Mesodermal cell (in vitro differentiated cells): ENCODE data around the gene SERPINB7.

Experiments
- H3K27ac ChIP-seq: 2 replicates; pipeline ENCODE4 v1.7.0; 2013; ENCODE audit warnings: mild to moderate bottlenecking, low read depth, low read length, moderate library complexity; ENCODE audit not compliant: severe bottlenecking
- H3K36me3 ChIP-seq: 2 replicates; pipeline ENCODE4 v1.7.1; 2013; ENCODE audit warnings: mild to moderate bottlenecking, low read length, moderate library complexity; ENCODE audit not compliant: control insufficient read depth, insufficient read depth
- H3K4me1 ChIP-seq: one replicate; pipeline ENCODE4 v1.7.1; 2013; ENCODE audit warnings: mild to moderate bottlenecking, low read length; ENCODE audit not compliant: insufficient read depth, control insufficient read depth, poor library complexity, severe bottlenecking
- H3K4me3 ChIP-seq: 2 replicates; pipeline ENCODE4 v1.7.0; 2013; ENCODE audit warnings: low read length, control low read depth, mild to moderate bottlenecking; ENCODE audit not compliant: insufficient read depth, poor library complexity, severe bottlenecking; ENCODE audit errors: extremely low read depth
- H3K9me3 ChIP-seq: 2 replicates; pipeline ENCODE4 v1.7.1; 2013; ENCODE audit warnings: mild to moderate bottlenecking, low read length, moderate library complexity; ENCODE audit not compliant: control insufficient read depth
- WGBS, 2 experiments: methylation state at CpG; one replicate each; pipeline ENCODE4 v1.1.5; 2013; ENCODE audit warnings: missing lambda C conversion rate in 2 of 2; ENCODE audit not compliant: insufficient coverage in 2 of 2; 5-methylcytosine and 5-hydroxymethylcytosine counted together

The SERPINB7 gene

GRCh38 chr18:63787673-63788072 lies 12.5 kb downstream of the SERPINB7 start:
- no peak overlapping the region for H3K27ac ChIP-seq
- 100% methylated on average over 2 of the region's 4 CpGs; no CpG with 5 or more reads in 1 of the 2 experiments for WGBS, 2 experiments
- no peaks in the 10 kb centered on the region for H3K4me1 ChIP-seq
- no peak overlapping the region for H3K4me3 ChIP-seq
- H3K9me3 ChIP-seq = no peaks in the 10 kb centered on the region
- no peaks in the 10 kb centered on the region for H3K36me3 ChIP-seq

GRCh38 chr18:63788447-63789096 lies 13.4 kb downstream of the SERPINB7 start:
- Histone ChIP-seq H3K9me3 (no peaks in the 10 kb centered on the region), H3K27ac (no peak overlapping the region), H3K4me3 (no peak overlapping the region), H3K36me3 (no peaks in the 10 kb centered on the region), H3K4me1 (no peaks in the 10 kb centered on the region)
- 83 to 100% methylated on average over 1 to 2 of the region's 3 CpGs for WGBS, 2 experiments

GRCh38 chr18:63789327-63789726 lies 14.1 kb downstream of the SERPINB7 start:
- Histone ChIP-seq H3K4me1 (no peaks in the 10 kb centered on the region), H3K4me3 (no peak overlapping the region), H3K36me3 (no peaks in the 10 kb centered on the region), H3K9me3 (no peaks in the 10 kb centered on the region), H3K27ac (no peak overlapping the region)
- 100% methylated on average over 1 of the region's 2 CpGs; no CpG with 5 or more reads in 1 of the 2 experiments for WGBS, 2 experiments

GRCh38 chr18:63795606-63796005 lies 20.4 kb downstream of the SERPINB7 start:
- 74 to 89% methylated on average over 3 of the region's 4 CpGs for WGBS, 2 experiments
- Histone ChIP-seq H3K36me3 (no peaks in the 10 kb centered on the region), H3K4me1 (no peaks in the 10 kb centered on the region), H3K9me3 (no peaks in the 10 kb centered on the region), H3K4me3 (no peak overlapping the region), H3K27ac (no peak overlapping the region)

- H3K27ac ChIP-seq = no peak overlapping the region
- H3K4me1 ChIP-seq = no peaks in the 10 kb centered on the region
- no peaks in the 10 kb centered on the region for H3K36me3 ChIP-seq
- no peaks in the 10 kb centered on the region for H3K9me3 ChIP-seq
- no peak overlapping the region for H3K4me3 ChIP-seq
These were observed 24.0 kb downstream of the SERPINB7 start for GRCh38 chr18:63799189-63799588.

GRCh38 chr18:63801343-63801742 lies 26.1 kb downstream of the SERPINB7 start:
- H3K4me1 ChIP-seq = no peaks in the 10 kb centered on the region
- H3K27ac ChIP-seq = no peak overlapping the region
- no peak overlapping the region for H3K4me3 ChIP-seq
- no peaks in the 10 kb centered on the region for H3K9me3 ChIP-seq
- no peaks in the 10 kb centered on the region for H3K36me3 ChIP-seq
- 83 to 96% methylated on average over 3 of the region's 4 CpGs for WGBS, 2 experiments

DNA sequence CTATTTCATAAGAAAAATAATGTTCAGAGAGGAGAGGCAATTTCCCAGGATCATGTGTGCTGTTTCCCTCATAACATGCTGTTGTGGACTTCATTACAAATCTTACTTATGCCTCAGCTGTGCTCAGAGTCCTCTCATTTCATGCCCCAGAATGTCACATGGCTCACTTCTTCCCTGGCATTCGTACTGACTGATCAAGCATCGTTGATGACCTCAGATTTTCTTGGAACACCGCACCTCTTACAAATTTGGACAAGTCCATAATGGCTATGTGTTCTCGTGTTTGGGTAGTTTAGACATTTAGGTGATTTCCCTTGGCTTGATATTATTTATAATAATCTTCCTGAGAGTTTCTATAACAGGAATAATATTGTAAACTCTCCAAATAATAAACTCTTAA lies 32.9 kb downstream of the SERPINB7 start:
- WGBS, 2 experiments = 100% methylated on average over 1 to 2 of the region's 4 CpGs
- no peaks in the 10 kb centered on the region for H3K9me3 ChIP-seq
- no peaks in the 10 kb centered on the region for H3K4me1 ChIP-seq
- no peak overlapping the region for H3K27ac ChIP-seq
- H3K4me3 ChIP-seq = no peak overlapping the region
- no peaks in the 10 kb centered on the region for H3K36me3 ChIP-seq

DNA sequence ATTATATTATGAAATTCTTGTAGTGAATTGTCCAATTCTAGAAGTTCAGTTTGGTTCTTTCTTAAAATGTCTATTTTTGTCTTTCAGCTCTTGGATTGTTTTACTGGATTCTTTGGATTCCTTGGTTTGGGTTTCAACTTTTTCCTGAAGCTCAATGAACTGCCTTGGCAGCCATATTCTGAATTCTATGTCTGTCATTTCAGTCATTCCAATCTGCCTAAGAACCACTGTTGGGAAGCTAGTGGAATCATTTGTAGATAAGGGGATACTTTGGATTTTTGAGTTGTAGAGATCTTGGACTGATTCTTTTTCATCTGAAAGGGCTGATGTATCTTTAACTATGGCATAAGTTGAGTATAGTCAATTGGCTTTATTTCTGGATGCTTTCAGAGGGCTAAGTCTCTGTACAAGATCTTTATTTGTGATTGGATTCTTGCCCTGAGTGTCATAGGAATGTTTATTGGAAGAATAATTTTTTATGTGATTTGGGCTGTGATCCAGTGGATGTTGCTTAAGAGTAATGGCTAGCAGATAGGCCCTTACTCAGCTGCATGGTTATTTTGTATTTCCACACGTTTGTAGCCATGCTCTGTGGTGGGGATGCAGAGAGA lies 42.3 kb downstream of the SERPINB7 start:
- Histone ChIP-seq H3K4me1 (no peaks in the 10 kb centered on the region), H3K36me3 (no peaks in the 10 kb centered on the region), H3K9me3 (no peaks in the 10 kb centered on the region), H3K27ac (no peak overlapping the region), H3K4me3 (no peak overlapping the region)
- no CpG with 5 or more reads among the region's 1 CpG for WGBS, 2 experiments

DNA sequence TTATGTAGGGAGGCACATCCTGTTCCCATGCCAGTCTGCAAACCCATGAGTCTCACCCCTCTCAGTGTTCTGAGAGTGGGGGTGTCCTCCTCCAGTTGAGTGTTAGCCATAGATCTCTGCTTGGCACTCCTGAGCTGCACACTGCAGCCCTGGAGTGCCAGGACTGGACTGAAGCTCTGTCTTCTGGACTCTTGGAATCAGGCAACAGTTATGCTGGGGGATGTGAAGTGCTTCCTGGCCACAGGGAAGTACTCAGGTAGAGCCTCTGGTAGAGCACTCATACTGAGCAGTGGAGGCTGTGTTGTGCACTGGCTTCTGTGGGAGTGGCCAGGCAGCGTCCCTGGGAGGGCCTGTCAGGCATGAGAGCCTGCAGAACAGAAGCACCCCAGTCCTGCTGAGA lies 43.0 kb downstream of the SERPINB7 start:
- Histone ChIP-seq H3K4me3 (no peak overlapping the region), H3K9me3 (no peaks in the 10 kb centered on the region), H3K36me3 (no peaks in the 10 kb centered on the region), H3K4me1 (no peaks in the 10 kb centered on the region), H3K27ac (no peak overlapping the region)
- 100% methylated on average over 1 of the region's 1 CpG for WGBS, 2 experiments

DNA sequence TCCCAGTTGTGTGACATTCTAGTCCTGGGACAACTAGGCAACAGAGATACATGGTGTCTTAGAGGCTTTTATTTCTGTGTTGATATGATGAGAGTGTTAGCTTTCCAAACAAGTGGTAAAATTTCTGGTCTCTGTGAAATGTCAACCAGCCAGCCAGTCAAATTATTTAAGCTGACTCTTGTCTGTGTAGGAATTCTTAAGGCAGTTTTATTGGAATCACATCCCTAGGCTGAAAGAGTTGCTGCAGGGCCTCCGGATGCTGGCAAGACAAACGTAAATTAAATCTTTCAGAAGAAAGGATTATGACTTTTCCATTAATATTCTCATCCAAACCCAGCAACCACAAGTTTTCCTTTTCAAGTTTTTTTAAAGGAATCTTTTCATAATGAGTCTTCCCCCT lies 44.6 kb downstream of the SERPINB7 start:
- H3K36me3 ChIP-seq = no peaks in the 10 kb centered on the region
- H3K4me1 ChIP-seq = no peaks in the 10 kb centered on the region
- no peak overlapping the region for H3K4me3 ChIP-seq
- 67% methylated on average over 1 of the region's 2 CpGs; no CpG with 5 or more reads in 1 of the 2 experiments for WGBS, 2 experiments
- no peaks in the 10 kb centered on the region for H3K9me3 ChIP-seq
- H3K27ac ChIP-seq = no peak overlapping the region

GRCh38 chr18:63820694-63821093 lies 45.5 kb downstream of the SERPINB7 start:
- H3K27ac ChIP-seq = no peak overlapping the region
- no peaks in the 10 kb centered on the region for H3K9me3 ChIP-seq
- H3K4me3 ChIP-seq = no peak overlapping the region
- no peaks in the 10 kb centered on the region for H3K4me1 ChIP-seq
- 80 to 97% methylated on average over 1 to 2 of the region's 3 CpGs for WGBS, 2 experiments
- no peaks in the 10 kb centered on the region for H3K36me3 ChIP-seq
